GM12878 (cell line): ENCODE data around the gene ASTN1. TPM values are rescaled to one million over a fixed set of nuclear protein-coding genes. Genes with fewer than 3 reads are reported as not detected.

Experiments
- ATAC-seq: fragments of 200-7000 bp; cut with Tn5 transposase; 3 replicates; pipeline ENCODE4 v1.9.1; 2020; ENCODE audit warnings: mild to moderate bottlenecking, moderate library complexity
- BruUV-seq: library from RNA; stranded (reverse); fragments of 400-500 nt; replicated peaks from 2 replicates; lab custom pipeline; 2021; lab: Mats Ljungman, UMichigan
- CTCF ChIA-PET: fragments of 300-600 bp; sonication (Branson Sonifier 250); formaldehyde crosslinking; extraction: SDS; loops from one replicate; lab custom pipeline; 2021; ENCODE audit warnings: inconsistent platforms; lab: Yijun Ruan, JAX
- POLR2A ChIA-PET: fragments of 350-600 bp; formaldehyde crosslinking; extraction: SDS; loops from one replicate; lab custom pipeline; 2021; ENCODE audit warnings: inconsistent platforms; lab: Charles Lee
- RAD21 ChIA-PET: fragments of 300-600 bp; sonication (Branson Sonifier 250); formaldehyde crosslinking; loops from one replicate; lab custom pipeline; 2023; ENCODE audit warnings: antibody characterized with exemption; ENCODE audit not compliant: unreplicated experiment; lab: Charles Lee
- SMC1A ChIA-PET: fragments of 300-600 bp; sonication (Branson Sonifier 250); formaldehyde crosslinking; loops from one replicate; lab custom pipeline; 2023; ENCODE audit not compliant: unreplicated experiment, uncharacterized antibody; lab: Charles Lee
- DNase-seq: peaks from one replicate; pipeline ENCODE4 v3.0.0-alpha.2; 2011; ENCODE audit warnings: low read depth, low spot score
- FAIRE-seq: peaks from 3 replicates; lab custom pipeline; 2011; peaks lifted over from hg19 to GRCh38; lab: Jason Lieb, UNC
- H2AFZ ChIP-seq: 2 replicates; pipeline ENCODE4 v1.6.0; 2011; ENCODE audit warnings: low read depth, low read length, control low read depth; ENCODE audit not compliant: control insufficient read depth
- H3K27ac ChIP-seq: 2 replicates; pipeline ENCODE4 v1.5.1; 2011; ENCODE audit warnings: control low read depth; ENCODE audit not compliant: control insufficient read depth, insufficient read depth
- H3K27me3 ChIP-seq, 2 experiments: replicated peaks in 1 of 2; 2 replicates each; pipeline versions ENCODE4 v1.6.0 to v1.6.1; 2011; ENCODE audit warnings: low read length in 1 of 2; ENCODE audit not compliant: control insufficient read depth in 2 of 2, insufficient read depth in 2 of 2
- H3K36me3 ChIP-seq, 2 experiments: 2 replicates each; pipeline ENCODE4 v1.5.1; 2011; ENCODE audit warnings: low read length in 1 of 2; ENCODE audit not compliant: control insufficient read depth in 2 of 2, insufficient read depth in 2 of 2
- H3K4me1 ChIP-seq: 2 replicates; pipeline ENCODE4 v1.6.1; 2011; ENCODE audit warnings: mild to moderate bottlenecking, low read length, moderate library complexity, mixed read lengths; ENCODE audit not compliant: control insufficient read depth, insufficient read depth
- H3K4me2 ChIP-seq: 2 replicates; pipeline ENCODE4 v1.6.0; 2011; ENCODE audit warnings: control low read depth; ENCODE audit not compliant: control insufficient read depth, insufficient read depth
- H3K4me3 ChIP-seq: fragments of 200-600 bp; sonication (generic); 2 replicates; pipeline ENCODE4 v1.5.1; 2016
- H3K79me2 ChIP-seq: 2 replicates; pipeline ENCODE4 v1.6.0; 2011; ENCODE audit warnings: low read length; ENCODE audit not compliant: control insufficient read depth, insufficient read depth
- H3K9ac ChIP-seq: 2 replicates; pipeline ENCODE4 v1.8.0; 2011; ENCODE audit warnings: low read length, control low read depth, mixed read lengths; ENCODE audit not compliant: control insufficient read depth, insufficient read depth
- H3K9me3 ChIP-seq: replicated peaks from 3 replicates; pipeline ENCODE4 v1.5.1; 2011; ENCODE audit warnings: mild to moderate bottlenecking, low read length; ENCODE audit not compliant: control insufficient read depth, insufficient read depth
- H4K20me1 ChIP-seq: 2 replicates; pipeline ENCODE4 v1.6.0; 2011; ENCODE audit not compliant: control insufficient read depth, insufficient read depth
- BHLHE40 ChIP-seq, 2 experiments: fragments of 450-650 bp in 1 of 2; IDR thresholded peaks; 2 replicates each; pipeline ENCODE4 v1.6.1; 2011 to 2017; ENCODE audit warnings: low read depth in 2 of 2, borderline replicate concordance in 1 of 2, improper control_type of control experiment in 1 of 2, low read length in 1 of 2, mild to moderate bottlenecking in 1 of 2
- ELK1 ChIP-seq: IDR thresholded peaks from 2 replicates; pipeline ENCODE4 v1.6.1; 2012; ENCODE audit warnings: low read depth, low read length, improper control_type of control experiment
- IRF4 ChIP-seq: IDR thresholded peaks from 2 replicates; pipeline ENCODE4 v1.6.1; 2011; ENCODE audit warnings: low read depth, low read length
- MTA3 ChIP-seq: IDR thresholded peaks from 2 replicates; pipeline ENCODE4 v1.6.1; 2012; ENCODE audit warnings: low read length, inconsistent platforms, borderline replicate concordance
- PKNOX1 ChIP-seq: fragments of 450-650 bp; IDR thresholded peaks from 2 replicates; pipeline ENCODE4 v1.6.1; 2016; ENCODE audit warnings: mild to moderate bottlenecking
- POLR2A ChIP-seq: IDR thresholded peaks from 2 replicates; pipeline ENCODE4 v1.6.1; 2011; ENCODE audit warnings: low read depth, mild to moderate bottlenecking, low read length
- RAD21 ChIP-seq: IDR thresholded peaks from 2 replicates; pipeline ENCODE4 v1.6.1; 2011; ENCODE audit warnings: mild to moderate bottlenecking, low read depth, low read length, moderate library complexity; ENCODE audit not compliant: insufficient read depth
- SREBF2 ChIP-seq: IDR thresholded peaks from 2 replicates; pipeline ENCODE4 v1.6.1; 2012; ENCODE audit warnings: mild to moderate bottlenecking, low read length
- STAT1 ChIP-seq: fragments of 450-650 bp; conservative IDR thresholded peaks from 2 replicates; pipeline ENCODE4 v1.6.1; 2014; ENCODE audit warnings: antibody characterized with exemption, mild to moderate bottlenecking
- WGBS: methylation state at CpG from one replicate; pipeline ENCODE4 v1.1.6; 2016; ENCODE audit warnings: low lambda C conversion rate; ENCODE audit not compliant: insufficient replicate concordance, insufficient coverage; ENCODE audit errors: missing lambda C conversion rate; 5-methylcytosine and 5-hydroxymethylcytosine counted together
- in situ Hi-C: fragments of 300-500 bp; cut with MboI; formaldehyde crosslinking; loops from 9 replicates; pipeline ENCODE4 v1.14.3; 2018; ENCODE audit warnings: mixed read lengths
- intact Hi-C: fragments of 100-400 bp; cut with micrococcal nuclease; formaldehyde crosslinking; loops from one replicate; pipeline ENCODE4 v1.14.2; 2022; ENCODE audit not compliant: unreplicated experiment
- polyA plus RNA-seq, 11 experiments: library from polyadenylated mRNA; depleted of rRNA in 4 of 11; unstranded in 6 of 11; stranded (reverse) in 5 of 11; fragments of >200 nt; fragmentation: Nextera tagmentation in 4 of 11; fragmentation: Illumina TruSeq in 1 of 11; extraction: Ambion mirVana in 4 of 11; extraction: Trizol in 1 of 11; gene quantifications; 1 replicate in 1 of 11; 2 replicates in 10 of 11; pipeline versions ENCODE4 v1.2.1 to v1.2.3, GENCODE V29; 2011 to 2016; ENCODE audit warnings: inconsistent platforms in 2 of 11, missing spikeins in 2 of 11, low read depth in 1 of 11
- total RNA-seq, 4 experiments: library from RNA; depleted of rRNA in 3 of 4; stranded (reverse); fragments of >200 nt in 3 of 4; fragmentation: Illumina TruSeq in 1 of 4; extraction: Trizol in 1 of 4; gene quantifications; 2 replicates each; pipeline versions ENCODE4 v1.2.1 to v1.2.3, GENCODE V29; 2013 to 2021
- TF ChIP-seq, protein P1 (sequence below): fragments of 450-650 bp; IDR thresholded peaks from 2 replicates; pipeline ENCODE4 v1.6.1; 2017; ENCODE audit warnings: borderline replicate concordance

The ASTN1 gene
- total and polyA plus RNA-seq, 10 of the 15 experiments (the other 5 are each of a cell fraction or from before 2014, with no cell fraction given), result 0.04 TPM; not detected in 9

DNA sequence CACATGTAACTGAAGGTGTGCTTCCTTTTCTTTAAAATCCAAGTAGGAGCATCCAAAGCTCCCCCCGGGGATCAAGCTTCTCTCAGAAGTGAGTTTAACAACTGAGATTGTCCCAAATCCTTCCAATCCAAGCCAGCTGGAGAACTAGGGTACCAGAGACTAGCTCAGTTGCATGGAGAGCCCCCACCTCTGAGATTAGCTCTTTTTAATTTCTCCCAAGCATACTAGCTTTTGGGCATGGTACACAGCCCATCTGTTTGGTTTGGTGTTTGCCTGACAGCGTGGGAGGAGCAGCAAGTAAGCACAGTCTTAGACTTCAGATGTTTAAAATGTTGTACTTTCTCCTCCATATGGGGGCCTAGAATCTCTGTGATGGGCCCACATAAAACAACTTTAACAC is 142.8 kb downstream of the ASTN1 start:
- CTCF ChIA-PET, result no interaction called here
- POLR2A ChIA-PET, result no interaction called here
- ATAC-seq (no peak), FAIRE-seq (no peak), DNase-seq (no peak)
- no peaks in the 10 kb centered on the region for H3K4me1 ChIP-seq
- no peak overlapping the region for H3K4me2 ChIP-seq
- H3K9me3 ChIP-seq, result no peaks in the 10 kb centered on the region
- RAD21 ChIA-PET, result no interaction called here
- TF ChIP-seq POLR2A, result no peak
- TF ChIP-seq, protein P1, sequence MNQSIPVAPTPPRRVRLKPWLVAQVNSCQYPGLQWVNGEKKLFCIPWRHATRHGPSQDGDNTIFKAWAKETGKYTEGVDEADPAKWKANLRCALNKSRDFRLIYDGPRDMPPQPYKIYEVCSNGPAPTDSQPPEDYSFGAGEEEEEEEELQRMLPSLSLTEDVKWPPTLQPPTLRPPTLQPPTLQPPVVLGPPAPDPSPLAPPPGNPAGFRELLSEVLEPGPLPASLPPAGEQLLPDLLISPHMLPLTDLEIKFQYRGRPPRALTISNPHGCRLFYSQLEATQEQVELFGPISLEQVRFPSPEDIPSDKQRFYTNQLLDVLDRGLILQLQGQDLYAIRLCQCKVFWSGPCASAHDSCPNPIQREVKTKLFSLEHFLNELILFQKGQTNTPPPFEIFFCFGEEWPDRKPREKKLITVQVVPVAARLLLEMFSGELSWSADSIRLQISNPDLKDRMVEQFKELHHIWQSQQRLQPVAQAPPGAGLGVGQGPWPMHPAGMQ, result no peak
- no peak for TF ChIP-seq BHLHE40 (IDR thresholded peaks at IDR 0.05; ENCODE audit: borderline replicate concordance in 1 of 2, low read depth in 2 of 2, low read length in 1 of 2)
- no peak for TF ChIP-seq RAD21
- no peak for TF ChIP-seq ELK1
- TF ChIP-seq PKNOX1, result no peak
- no peak for TF ChIP-seq STAT1
- TF ChIP-seq IRF4, result no peak
- TF ChIP-seq SREBF2, result no peak
- no peak for TF ChIP-seq MTA3
- H3K9ac ChIP-seq, result no peak overlapping the region
- 0% methylated on average over 2 of the region's 2 CpGs for WGBS
- no peaks in the 10 kb centered on the region for H3K79me2 ChIP-seq
- H3K4me3 ChIP-seq, result no peak overlapping the region
- no TSS peak for BruUV-seq
- no peak overlapping the region for H2AFZ ChIP-seq
- intact Hi-C loops, result no loop called here
- in situ Hi-C loops, result no loop called here
- H3K27me3 ChIP-seq, result no peaks in the 10 kb centered on the region; a peak in 1 of 4 replicates
- no peak overlapping the region for H3K27ac ChIP-seq
- SMC1A ChIA-PET, result no interaction called here
- H3K36me3 ChIP-seq, result no peaks in the 10 kb centered on the region
- no peaks in the 10 kb centered on the region for H4K20me1 ChIP-seq
